IPS DF 4.7 (cell line): ENCODE results near the gene IMMP2L.
"Not testable (repeated sequence)": the region's sequence is repeated elsewhere in the genome, so short reads cannot be mapped to it uniquely, and the experiment has no call there.

ENCODE experiments used
- DNase-seq: peaks from one replicate; pipeline ENCODE4 v3.0.0-alpha.2; 2013; ENCODE audit warnings: low spot score; ENCODE audit errors: extremely low read depth

IMMP2L gene

DNA sequence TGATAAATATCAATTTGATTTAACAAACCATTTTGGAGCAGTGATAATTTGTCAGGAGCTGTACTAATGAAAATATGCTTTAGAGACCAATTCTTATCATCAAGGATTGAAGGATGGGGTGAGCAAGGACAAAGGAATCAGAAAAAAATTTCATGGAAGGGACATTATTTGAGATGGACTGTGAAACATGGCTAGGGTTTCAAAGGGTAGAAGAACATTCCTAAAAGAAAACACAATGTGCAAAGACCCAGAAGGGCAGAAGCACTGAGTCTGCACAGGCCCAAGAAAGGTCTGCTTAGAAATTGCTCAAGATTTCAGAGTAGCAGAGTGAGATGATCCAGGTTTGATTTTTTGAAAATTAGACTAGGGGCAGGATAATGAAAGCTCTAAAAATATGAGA is 296.9 kb downstream of the IMMP2L start:
- no peak for DNase-seq

- DNase-seq, result no peak
Measured at GRCh38 chr7:111264981-111265380, 297.3 kb downstream of the IMMP2L start.

GRCh38 chr7:111264111-111264868 is 298.0 kb downstream of the IMMP2L start:
- DNase-seq, result no peak

DNA sequence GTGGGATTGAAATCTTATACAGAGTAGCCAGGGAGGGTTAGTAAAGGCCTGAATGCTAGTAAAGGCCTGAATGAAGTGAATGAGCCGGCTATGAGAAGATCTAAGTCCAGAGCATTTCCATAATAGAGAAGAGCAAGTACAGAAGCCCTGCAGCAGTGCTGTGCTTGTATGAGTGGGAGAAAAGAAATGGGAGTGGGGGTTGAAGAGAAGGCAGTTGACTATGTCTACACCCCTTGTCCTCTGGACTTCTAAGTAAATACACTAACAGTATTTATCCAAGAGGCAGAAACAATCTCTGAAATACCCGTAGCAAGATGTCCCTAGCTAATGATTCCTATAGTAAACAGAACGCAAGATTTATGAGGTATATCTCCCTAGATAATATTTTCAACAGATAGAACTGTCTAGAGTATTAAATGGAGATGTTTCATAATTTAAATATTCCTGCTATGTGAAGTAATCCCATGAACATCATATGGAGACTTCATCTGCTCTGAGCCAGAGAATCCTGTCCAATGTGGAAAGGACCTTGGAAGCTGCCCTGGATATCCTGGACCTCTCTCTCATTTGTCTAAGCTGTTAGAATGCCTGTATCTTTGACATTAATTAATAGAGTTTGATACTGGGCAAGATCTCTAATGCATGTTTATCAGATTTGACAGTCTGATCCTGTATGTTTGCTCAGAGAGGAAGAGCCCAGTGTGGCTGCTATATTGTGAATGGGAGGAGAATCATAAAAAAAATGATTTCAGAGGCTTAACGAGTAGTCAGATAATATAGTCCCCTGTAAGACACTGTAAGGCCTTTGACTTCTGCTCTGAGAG is 299.8 kb downstream of the IMMP2L start:
- no peak for DNase-seq

- DNase-seq, result no peak
Measured at GRCh38 chr7:111261496-111261895, 300.8 kb downstream of the IMMP2L start.

DNA sequence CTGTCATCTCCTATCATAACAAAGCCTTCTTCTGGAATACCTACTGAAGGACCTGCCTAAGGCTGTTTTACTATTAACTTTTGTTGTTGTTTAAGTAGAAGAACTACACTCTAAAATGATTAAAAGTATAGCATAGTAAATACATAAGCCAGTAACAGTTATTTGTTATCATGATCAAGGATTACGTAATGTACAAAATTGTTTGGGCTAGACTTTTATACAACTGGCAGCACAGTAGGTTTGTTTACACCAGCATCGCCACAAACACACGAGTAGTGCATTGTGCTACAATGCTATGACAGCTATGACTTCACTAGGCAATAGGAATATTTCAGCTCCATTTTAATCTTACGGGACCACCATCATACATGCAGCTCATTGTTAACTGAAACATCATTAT is 302.3 kb downstream of the IMMP2L start:
- DNase-seq, result no peak

GRCh38 chr7:111256391-111256790 is 305.9 kb downstream of the IMMP2L start:
- DNase-seq, result no peak

DNA sequence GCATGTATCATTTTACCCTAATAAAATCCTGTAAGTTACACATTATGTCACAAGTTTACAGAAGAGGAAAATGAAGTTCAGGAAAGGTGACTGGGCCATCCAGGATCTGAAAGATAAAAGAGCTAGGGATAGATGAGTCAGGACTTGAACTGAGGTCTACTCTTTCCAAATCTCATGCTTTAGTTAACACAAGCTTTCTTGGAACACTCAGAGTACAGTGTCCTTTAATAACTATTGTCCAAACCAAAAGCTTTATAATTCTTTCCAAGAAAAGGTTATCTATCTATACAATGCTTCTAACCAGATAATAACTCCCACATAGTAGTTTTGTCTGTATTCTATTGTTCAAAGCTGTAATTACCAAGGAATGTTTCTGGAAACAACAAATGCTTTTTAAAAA is 306.7 kb downstream of the IMMP2L start:
- no peak for DNase-seq

GRCh38 chr7:111251365-111251764 is 310.9 kb downstream of the IMMP2L start:
- DNase-seq, result not testable (repeated sequence)

GRCh38 chr7:111249807-111250206 is 312.5 kb downstream of the IMMP2L start:
- DNase-seq, result not testable (repeated sequence)

DNA sequence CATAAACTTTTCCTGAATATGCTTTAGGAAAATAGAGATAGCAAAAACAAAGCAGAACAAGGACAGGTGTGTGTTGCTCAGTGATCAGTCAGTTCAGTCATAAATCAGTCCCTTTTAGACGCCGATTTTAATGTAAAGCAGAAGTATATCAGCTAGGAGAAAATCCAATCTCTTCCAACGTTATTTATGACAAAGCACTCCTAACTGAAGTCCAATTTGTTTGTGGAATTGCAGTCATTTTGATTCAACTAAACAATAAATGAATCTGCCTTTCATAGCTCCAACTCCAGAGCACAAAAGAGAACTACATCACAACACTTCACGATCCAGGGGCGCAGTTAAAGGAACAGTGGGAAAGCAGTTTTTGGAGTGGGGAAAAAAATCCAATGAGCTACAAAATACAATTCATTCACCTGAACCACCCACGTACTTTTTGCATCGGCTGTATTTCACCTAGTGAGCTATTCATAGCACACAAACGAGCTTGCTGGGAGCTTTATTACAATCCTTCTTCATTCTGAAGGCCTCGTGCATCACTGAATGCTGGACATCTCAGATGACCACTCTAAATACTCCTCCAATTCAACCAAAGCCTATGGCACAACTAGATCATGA is 320.0 kb downstream of the IMMP2L start:
- DNase-seq, result no peak

DNA sequence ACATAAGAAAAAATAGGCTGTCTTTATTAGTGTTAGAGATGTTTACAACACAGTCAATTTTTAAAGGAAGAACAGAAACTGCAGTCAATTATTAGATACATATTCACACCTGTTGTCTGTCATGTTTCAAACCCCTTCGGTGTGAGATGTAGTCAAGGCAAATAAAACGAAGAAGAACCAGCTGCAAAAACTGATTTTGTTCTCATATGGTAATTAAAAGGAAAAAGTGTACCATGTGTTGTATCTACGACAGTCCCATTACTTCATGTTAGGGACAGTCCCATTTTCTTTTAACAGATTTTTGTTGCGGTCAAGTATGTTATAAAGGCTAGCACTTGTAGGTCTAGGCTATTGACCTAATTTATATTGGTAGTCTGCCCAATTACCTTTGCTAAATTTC is 321.9 kb downstream of the IMMP2L start:
- no peak for DNase-seq

- DNase-seq, result no peak
Measured at GRCh38 chr7:111239437-111239836, 322.9 kb downstream of the IMMP2L start.

DNA sequence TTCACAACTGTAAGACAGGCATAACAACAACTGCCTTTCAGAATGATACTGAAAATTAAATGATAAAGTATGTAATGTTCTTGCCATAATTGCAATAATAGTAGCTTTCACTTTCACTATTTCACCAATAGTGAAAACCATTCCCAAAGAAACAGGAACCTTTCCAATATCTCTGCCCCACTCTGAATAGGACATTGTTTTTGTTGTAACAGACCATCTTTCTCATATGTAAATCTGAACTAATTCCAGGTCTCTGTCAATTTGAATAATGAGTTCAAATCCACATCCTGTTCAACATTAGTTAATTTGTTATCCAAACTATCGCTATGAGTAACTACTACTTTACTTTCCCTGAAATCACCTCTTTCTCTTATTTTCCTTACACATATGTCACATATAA is 323.4 kb downstream of the IMMP2L start:
- no peak for DNase-seq

DNA sequence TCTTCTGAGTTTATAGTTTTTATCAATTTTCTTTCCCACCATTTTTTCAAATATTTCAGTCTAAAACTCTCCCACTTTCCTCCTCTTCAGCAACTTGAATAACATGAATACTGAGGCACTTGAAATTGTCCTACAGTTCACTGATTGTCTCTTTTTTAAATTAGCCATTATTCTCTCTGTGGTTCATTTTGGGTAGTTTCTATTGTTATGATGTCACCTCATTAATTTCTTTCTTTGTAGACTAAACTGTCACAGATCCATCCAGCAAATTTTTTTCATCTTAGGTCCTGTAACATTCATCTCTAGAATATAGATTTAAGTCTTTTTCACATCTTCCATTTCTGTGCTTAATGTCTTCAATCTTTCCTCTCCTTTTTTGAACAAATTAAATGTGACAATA is 326.6 kb downstream of the IMMP2L start:
- DNase-seq, result no peak

DNA sequence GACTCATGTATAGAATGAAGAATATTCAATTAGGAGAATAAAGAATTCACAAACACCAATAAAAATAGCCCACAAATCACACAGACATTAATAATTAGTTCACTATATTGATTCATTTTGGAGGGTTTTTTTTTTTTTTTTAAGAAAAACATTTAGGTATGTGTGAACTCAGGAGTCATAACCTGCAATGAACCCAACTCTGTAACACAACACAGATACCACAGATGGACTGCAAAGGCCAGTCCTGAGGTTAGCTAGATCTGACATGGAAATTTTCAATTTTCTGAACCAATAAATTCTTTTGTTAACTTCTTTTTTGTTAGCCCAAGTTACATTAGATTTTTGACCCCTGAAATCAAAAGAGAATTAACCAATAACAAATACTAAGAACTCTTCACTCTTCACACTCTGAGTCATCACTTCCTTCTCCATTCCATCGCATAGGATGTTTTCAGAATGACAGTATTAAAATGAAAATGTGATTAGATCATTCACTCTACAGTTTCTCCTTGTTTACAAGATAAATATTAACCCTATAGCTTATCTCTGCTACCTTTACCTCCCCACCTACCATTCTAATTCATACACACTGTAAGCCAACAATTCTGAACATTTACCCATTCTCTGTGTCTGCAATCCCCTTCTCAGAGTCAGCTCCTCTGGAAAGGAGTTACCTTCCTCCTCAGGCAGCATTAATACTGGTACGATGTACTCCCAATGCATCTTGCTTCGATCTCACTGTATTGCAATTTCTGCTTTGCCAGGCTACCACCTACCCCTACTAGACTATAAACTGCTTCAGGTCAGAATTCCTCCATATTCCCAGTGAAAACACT is 329.8 kb downstream of the IMMP2L start:
- DNase-seq, result no peak

GRCh38 chr7:111229916-111230315 is 332.4 kb downstream of the IMMP2L start:
- DNase-seq, result no peak

DNA sequence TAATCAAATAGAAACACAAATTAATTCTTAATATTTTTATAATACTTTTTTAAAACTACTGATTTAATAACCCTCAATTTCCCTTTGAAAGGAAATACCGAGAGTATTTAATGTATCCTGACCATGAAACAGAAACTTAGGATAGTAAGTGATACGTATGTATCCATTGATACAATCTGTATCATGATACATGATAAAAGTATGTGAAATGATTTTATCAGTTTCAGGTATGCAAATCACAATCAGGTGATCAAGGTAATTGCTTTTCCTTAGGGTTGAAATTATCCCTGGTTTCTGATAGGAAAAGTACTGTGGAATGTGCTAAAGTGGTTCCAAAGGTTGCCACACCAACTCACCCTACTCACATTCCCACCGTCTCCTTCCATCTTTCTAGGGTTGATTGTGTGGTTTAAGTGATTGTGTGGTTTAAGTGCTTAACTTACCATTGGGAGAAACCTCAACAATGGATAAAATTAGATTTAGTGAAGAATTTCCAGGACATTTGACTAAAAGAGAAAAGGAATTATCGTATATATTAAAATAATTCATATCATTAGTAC is 333.0 kb downstream of the IMMP2L start:
- DNase-seq, result no peak

DNA sequence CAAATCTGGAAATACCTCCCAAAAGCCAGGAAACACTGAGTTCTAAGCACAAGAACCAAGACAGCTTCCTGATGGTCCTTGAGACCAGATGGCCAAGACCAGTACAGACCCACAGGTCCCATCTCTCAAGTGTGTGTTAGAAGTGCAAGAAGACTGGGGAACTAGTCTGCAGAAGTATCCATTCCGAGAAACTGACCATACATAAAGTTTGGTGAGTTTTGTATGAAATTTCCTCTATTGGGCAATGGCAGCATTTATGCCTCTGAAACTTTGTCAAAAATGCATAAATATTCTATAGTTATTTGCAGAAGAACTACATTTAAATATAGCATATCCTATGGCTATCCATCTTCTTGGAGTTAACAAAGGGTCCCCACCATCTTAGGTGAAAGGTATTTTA is 333.9 kb downstream of the IMMP2L start:
- no peak for DNase-seq

DNA sequence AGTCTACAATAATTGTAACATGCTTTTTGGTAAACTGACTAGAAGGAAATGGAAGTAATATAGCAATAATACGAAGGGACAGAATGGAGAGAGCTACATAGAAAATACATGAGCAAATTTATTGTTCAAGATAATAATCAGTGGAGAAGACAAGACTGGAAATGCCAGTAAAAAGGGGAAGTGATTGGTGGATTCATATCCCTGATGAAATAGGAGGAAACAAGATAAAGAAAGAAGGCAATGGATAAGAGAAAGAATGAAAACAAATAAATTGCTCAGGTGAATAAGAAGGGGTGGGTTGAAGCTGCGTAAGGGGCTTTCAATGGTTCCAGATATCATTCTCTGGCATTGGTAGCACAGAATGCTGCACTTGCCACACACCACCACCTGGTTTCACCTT is 335.5 kb downstream of the IMMP2L start:
- no peak for DNase-seq
